HG03521 (cell line): Measurements from ENCODE around the gene MYO5B.

Source experiments
- ATAC-seq: cut with Tn5 transposase; IDR thresholded peaks from one replicate; pipeline ENCODE4 v1.9.1; 2021; ENCODE audit warnings: mild to moderate bottlenecking, moderate library complexity; ENCODE audit not compliant: unreplicated experiment

Gene MYO5B

DNA sequence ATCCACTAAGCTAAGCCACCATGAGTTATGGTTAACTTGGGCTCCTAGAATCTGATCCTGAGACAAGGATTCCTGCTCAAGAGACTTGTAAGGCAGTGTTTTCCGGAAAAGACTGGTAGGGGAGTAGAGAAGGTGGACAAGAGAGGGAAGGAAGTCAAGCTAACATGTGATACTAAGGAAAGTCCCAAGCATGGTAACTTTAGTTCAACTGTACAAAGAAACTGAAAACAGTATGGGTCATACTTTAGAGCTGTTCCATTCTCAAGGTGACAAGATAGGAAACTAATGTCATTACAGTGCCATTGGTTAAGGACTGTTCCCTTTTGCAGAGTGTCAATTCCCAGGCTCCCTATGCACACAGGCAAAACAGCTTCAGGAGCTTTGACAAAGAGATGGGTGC, 5.8 kb downstream of the MYO5B start:
- no peak for ATAC-seq

- no peak for ATAC-seq
Measured at GRCh38 chr18:50188652-50189051, 6.3 kb downstream of the MYO5B start.

- ATAC-seq: no peak
Measured at GRCh38 chr18:50187659-50188058, 7.3 kb downstream of the MYO5B start.

DNA sequence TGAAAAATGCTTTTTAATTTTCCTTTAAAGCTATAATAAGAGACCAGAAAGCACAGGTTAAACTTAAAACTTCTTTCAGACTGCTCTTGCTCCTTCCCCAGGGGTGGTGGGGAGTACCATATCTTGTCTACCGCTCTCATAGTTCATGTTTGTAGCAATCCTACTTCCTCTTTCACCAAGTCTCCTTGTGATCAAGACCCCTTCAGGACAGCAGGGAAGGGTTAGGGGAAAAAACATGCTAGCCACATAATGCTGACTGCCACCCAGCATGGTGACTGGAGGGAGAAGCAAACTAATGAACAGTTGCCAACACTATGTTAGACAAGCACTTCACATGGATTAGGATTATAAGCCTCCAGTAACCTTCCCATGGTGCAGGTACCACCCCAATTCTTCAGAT, 8.6 kb downstream of the MYO5B start:
- no peak for ATAC-seq

- no peak for ATAC-seq
Measured at GRCh38 chr18:50183556-50183955, 11.4 kb downstream of the MYO5B start.

DNA sequence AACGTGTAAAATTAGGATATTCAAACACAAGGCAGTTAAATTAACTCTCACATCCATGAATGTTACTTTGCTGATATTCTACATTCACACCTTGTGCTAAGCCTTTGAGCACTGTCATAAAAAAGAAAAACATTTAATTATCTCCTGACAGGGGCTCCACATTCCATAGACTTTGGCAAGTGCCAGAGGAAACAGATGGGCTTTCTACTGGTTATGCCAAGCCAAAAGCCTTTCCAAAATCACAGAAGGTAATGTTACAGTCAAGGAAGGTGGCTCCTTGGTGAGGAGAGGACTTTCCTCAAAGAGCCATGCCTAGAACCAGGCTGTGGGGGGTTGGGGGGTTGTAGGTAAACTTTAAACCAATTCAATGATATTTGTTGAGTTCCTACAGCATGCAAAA, 12.4 kb downstream of the MYO5B start:
- ATAC-seq: no peak

GRCh38 chr18:50181590-50181989, 13.4 kb downstream of the MYO5B start:
- no peak for ATAC-seq

DNA sequence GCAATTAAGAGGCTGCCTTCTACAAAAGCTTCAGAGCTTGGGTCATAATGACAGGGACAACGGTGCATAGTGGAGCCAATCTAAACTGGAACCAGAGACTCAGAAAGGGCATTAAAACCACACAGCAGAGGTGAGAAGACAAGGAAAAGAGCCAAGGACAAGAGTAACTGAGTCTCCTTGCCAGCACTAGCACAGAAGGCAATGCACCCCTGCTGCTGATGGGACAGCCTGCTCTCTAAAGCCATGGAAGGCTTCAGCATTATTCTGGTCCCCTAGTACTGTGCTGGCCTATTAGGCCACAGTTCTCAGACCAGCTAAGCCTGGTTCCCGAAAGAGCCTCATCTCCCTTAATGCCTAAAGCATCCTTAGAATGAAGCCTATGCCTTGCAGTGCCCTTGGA, 15.5 kb downstream of the MYO5B start:
- ATAC-seq: no peak

DNA sequence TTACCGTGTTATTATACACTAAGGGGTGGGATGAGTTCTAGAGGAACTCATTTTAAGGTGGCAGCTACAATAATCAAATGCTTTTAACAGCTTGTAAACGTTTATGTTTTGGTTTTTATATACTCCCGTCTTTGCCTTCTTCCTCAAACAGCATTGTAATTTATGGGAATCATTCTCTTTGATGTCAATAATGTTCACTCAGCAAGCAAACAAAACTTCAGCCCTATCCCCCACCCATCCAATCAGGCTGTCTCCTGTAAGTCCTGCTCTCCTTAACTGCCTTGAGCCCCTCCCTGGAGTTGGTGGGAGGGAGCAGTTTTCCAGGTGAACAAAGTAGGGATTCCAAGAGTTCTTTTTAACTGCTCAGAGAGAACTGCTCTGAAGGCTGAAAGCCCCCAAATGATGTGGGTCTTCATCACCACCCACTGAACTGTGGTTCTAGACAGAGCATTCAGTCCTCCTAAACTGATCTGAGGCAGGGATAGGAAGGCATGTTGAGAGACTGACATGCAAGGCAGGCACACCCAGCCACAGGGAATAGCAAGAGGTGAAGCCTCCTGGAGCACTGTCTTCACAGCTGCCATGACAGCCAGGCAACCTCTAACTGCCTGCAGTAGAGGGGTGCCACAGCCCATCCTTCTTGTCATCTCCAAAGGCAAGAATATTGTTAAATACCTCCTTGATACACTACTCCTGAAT, 17.5 kb downstream of the MYO5B start:
- ATAC-seq: no peak

GRCh38 chr18:50172367-50172766, 22.6 kb downstream of the MYO5B start:
- ATAC-seq: no peak

DNA sequence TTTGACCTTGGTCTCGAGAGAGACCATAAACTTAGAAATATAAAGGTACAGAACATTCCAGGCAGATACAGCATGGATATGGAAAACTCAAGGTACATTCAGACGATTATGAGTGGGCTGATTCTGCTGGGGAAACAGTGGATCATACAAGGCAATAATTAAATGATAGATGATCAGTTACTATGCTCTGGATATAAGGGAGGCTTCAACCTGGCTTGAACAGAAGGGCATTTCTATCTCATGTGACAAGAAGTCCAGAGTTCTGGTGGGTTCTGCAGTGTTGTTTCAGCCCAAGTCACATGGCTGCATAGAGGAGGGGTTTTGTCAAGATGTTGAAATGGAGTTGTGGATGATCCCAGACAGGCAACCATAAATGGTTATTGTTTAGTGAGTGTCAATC, 23.5 kb downstream of the MYO5B start:
- ATAC-seq: no peak

GRCh38 chr18:50170004-50170403, 24.9 kb downstream of the MYO5B start:
- no peak for ATAC-seq

DNA sequence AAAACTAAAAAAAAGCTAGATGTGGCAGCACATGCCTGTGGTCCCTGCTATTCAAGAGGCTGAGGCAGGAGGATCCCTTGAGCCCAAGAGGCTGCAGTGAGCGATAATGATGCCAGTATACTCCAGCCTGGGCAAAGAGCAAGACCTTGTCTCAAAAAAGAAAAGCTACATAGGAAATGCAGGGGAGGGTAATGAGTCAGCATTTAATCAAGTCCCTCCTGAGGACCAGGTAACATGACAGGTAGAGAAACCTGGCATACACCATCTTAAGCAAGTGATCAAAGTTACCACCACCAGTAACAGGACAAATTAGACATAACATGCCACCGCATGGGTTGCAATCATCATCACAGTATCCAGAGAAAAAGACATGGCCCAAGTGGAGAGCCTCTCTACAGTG, 25.8 kb downstream of the MYO5B start:
- ATAC-seq: no peak

DNA sequence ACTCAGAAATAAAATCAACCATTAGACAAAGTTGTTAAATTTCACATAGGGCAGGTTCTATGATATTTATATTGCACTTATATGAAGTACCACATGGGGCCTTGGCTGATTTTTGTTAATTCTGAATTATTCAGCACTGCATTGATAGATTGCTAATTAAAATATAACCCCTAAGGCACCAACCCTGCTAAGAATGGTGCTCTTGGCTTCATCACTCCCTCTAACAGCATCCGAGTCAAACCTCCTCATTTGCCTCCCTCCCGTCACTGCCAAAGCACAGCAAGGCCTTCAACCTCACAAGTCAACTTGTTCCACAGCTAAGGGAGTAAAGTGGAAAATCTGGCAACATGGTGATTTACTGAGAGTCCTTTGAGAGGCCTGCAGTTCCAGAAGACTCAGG, 27.0 kb downstream of the MYO5B start:
- no peak for ATAC-seq

DNA sequence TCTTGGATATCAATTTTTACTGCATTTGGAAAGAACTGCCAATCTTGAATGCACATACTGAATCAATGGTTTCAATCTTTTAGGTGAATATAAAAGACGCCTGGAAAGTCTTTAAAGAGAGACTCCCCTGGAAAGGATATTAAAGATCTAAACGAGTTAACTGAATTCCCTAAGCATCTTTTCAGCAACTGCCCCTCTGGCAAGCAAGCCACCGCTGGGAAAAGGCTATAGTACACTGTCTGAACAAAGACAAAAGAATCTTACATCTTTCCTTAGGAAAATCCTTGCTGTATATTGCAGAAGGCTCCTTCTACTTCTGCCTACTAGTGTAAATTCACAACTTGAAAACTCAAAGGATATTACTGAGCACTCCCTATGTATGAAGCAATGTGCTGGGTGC, 28.0 kb downstream of the MYO5B start:
- ATAC-seq: no peak

DNA sequence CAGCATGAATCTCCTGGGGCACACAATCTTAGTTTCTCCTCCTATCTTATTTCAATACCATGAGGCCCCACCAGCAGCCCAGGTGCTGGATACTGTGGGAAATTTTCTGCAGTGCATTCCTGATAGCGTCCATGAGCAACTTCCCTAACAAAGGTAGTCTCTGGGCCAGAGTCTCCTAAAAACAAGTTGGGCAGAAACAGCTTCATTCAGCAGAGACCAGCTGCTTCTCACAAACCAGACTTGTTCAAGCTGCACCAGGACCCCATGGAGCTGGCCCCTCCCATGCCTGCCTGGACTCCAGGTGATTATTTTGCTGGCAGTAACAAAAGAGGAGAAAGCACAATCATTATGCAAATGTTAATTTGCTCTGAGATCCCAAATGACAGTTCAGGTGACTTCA, 31.4 kb downstream of the MYO5B start:
- no peak for ATAC-seq

- ATAC-seq: no peak
Measured at GRCh38 chr18:50162486-50163304, 32.3 kb downstream of the MYO5B start.

DNA sequence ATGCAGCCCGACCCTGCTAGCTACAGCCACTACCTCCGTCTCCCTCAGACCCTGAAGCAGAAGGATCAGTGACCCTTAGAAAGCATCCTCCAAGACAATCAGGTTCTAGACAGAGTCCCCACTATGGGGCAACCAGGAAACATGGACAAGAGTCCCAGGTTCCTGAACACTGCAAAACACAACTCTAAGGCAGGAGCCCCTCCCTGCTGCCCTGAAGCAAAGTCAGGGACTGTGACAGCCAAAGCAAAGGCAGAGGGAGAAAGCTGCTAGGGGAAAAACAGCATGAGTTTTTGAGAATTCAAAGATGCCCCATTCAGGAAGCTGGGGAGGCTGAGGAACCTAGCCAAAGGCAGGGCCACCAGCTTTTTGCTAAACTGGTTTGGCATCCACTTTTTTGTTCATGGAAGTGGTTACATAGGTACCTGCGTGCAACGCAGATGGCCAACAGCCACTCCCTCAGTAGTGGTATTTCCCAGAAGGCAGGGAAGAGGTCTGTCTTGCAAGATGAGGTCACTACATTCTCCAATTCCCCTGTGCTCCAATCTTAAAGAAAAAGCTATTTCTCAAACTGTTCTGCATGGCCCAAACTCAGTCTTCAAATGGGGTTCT, 33.2 kb downstream of the MYO5B start:
- no peak for ATAC-seq

GRCh38 chr18:50159654-50160046, 35.3 kb downstream of the MYO5B start:
- ATAC-seq: no peak

DNA sequence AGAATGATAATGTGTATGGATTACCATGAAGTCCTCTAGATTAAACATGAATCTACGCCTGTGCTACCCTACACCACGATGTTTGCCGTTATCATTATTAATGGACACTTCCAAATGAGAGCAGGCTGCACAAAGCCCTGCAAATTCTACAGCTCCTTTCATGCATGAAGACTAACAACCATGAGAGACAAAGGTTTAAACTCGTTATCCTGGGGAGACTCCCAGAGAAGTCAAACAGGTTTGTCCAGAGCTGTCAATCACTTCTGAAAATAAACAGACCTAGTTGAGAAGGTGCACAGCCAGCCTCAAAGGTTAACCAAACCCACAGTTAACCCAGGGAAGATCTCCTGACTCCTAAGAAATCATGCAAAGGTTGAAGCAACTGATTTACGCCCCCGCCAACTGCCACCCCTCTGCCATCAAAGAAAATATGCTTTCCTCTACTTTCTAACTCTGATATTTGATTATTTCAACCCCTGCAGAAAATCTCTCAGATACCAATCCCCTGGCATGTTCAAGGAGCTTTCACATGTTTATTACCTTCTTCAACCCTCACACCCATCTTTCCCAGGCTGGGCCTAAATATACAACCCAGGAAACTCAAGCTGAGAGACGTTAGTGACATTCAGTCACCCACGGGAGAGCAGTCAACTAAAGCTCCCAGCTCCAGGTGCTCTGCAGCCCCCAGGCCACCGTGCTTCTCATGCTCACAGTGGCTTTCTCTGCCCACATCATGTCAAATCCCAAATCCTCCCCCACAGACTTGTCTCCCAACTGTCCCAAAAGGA, 35.9 kb downstream of the MYO5B start:
- no peak for ATAC-seq

DNA sequence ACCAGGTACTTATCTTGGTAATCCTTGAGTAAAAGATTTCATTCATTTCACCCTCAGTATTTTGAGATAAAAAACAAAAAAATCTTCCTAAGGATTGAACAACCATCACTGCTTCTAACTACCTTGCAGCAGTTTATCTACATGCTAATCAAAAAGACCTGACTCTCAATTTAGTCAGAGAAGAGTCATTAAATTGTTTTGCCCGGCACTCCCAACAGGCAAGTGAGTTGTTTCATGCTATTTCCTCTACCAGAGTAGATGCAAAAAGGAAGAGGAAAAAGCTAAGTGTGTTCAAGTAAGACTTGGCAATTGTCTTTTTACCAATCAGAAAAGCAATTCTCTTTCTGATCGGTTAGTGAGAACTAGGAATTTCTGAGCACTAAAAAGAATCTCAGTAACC, 39.5 kb downstream of the MYO5B start:
- no peak for ATAC-seq
